Measurements from ENCODE around the gene SLC8A1. TPM values are rescaled to one million over a fixed set of nuclear protein-coding genes. Genes with fewer than 3 reads are reported as not detected.

Gene SLC8A1
- total RNA-seq, 1 experiment from 2014 or later: 1.7 TPM

GRCh38 chr2:40254611-40255010 lies 197.3 kb downstream of the SLC8A1 start:
- no peaks in the 10 kb centered on the region for H3K27me3 ChIP-seq (ENCODE audit: insufficient read depth, low read length)

More at GRCh38 chr2:40254611-40255010, 197.3 kb downstream of the SLC8A1 start:
- Histone ChIP-seq H3K4me2 (ENCODE audit: insufficient read depth, insufficient read length, low read length) (no peak overlapping the region), H4K20me1 (ENCODE audit: control insufficient read depth, insufficient read depth, insufficient read length) (no peaks in the 10 kb centered on the region), H2BK15ac (ENCODE audit: low read depth, low read length) (no peak overlapping the region), H2BK120ac (ENCODE audit: low read depth, low read length, poor library complexity, severe bottlenecking) (no peak overlapping the region), H4K91ac (ENCODE audit: insufficient read length, low read depth, low read length) (no peak overlapping the region), H4K5ac (ENCODE audit: insufficient read length, low read depth, low read length) (no peak overlapping the region), H2AK5ac (ENCODE audit: insufficient read length, low read length) (no peak overlapping the region), H3K79me2 (ENCODE audit: insufficient read depth, low read length) (no peaks in the 10 kb centered on the region), H3K79me1 (ENCODE audit: insufficient read depth, low read depth, low read length, poor library complexity, severe bottlenecking) (no peaks in the 10 kb centered on the region), H3K14ac (ENCODE audit: insufficient read depth, low read length) (no peak overlapping the region), H3K23me2 (ENCODE audit: insufficient read length, low read depth, low read length, poor library complexity, severe bottlenecking) (no peaks in the 10 kb centered on the region), H3K56ac (ENCODE audit: insufficient read length, low read depth, low read length) (no peak overlapping the region), H3K4me1 (ENCODE audit: insufficient read depth, low read length) (no peaks in the 10 kb centered on the region), H2AFZ (ENCODE audit: low read length) (no peak overlapping the region), H4K8ac (replicated peaks; ENCODE audit: insufficient read length, low read depth, low read length) (no peak overlapping the region), H2BK5ac (ENCODE audit: insufficient read length, low read length) (no peak overlapping the region), H3T11ph (ENCODE audit: low read length) (no peak overlapping the region), H3K18ac (ENCODE audit: insufficient read length, low read depth, low read length) (no peak overlapping the region), H2BK20ac (ENCODE audit: low read depth, low read length, poor library complexity, severe bottlenecking) (no peak overlapping the region), H3K9me3 (ENCODE audit: control insufficient read depth, low read depth, low read length) (no peaks in the 10 kb centered on the region), H3K23ac (ENCODE audit: insufficient read length, low read depth, low read length) (no peak overlapping the region), H3K27ac (ENCODE audit: insufficient read length, low read depth, low read length) (no peak overlapping the region), H3K9ac (ENCODE audit: extremely low read depth, insufficient read length, low read length) (no peak overlapping the region), H3K4ac (ENCODE audit: low read depth, low read length) (no peak overlapping the region), H2BK12ac (ENCODE audit: insufficient read length, low read depth, low read length) (no peak overlapping the region)
- no peak for TF ChIP-seq CTCF (conservative IDR thresholded peaks at IDR 0.05)
- H3K4me1 Mint-ChIP-seq: peaks cover 19 to 21% of the 10 kb centered on the region in 2 experiments
- no peaks in the 10 kb centered on the region for H3K9me3 Mint-ChIP-seq
- H3K27me3 Mint-ChIP-seq (ENCODE audit: low read depth): no peaks in the 10 kb centered on the region
- WGBS (ENCODE audit: extremely low coverage, insufficient read length, low lambda C conversion rate): no CpG with 5 or more reads among the region's 1 CpG
- H3K27ac Mint-ChIP-seq: no peak overlapping the region
- DNase-seq: no peak
- H3K36me3 Mint-ChIP-seq (ENCODE audit: insufficient read depth in 1 of 3, low read depth in 3 of 3): no peaks in the 10 kb centered on the region
- H3K4me3 Mint-ChIP-seq: no peak overlapping the region

All from H9 (cell line).